Neuronal stem cell (in vitro differentiated cells): Measurements from ENCODE around the gene FAM9C.
A peak's percentile ranks its signal among the peaks of the same experiment; 100 is the strongest.
"Not testable (repeated sequence)": the region's sequence is repeated elsewhere in the genome, so short reads cannot be mapped to it uniquely, and the experiment has no call there.

Experiments used
- DNase-seq: peaks from one replicate; pipeline ENCODE4 v3.0.0-alpha.2; 2013; ENCODE audit warnings: low spot score
- H2AFZ ChIP-seq: one replicate; pipeline ENCODE4 v1.6.1; 2013; ENCODE audit warnings: mild to moderate bottlenecking, low read length, inconsistent platforms
- H2AK5ac ChIP-seq: 2 replicates; pipeline ENCODE4 v1.6.1; 2013; ENCODE audit warnings: low read depth, mild to moderate bottlenecking, inconsistent platforms, low read length, moderate library complexity, mixed read lengths
- H2BK120ac ChIP-seq: 2 replicates; pipeline ENCODE4 v1.6.1; 2013; ENCODE audit warnings: low read depth, mild to moderate bottlenecking, inconsistent platforms, low read length, moderate library complexity, mixed read lengths
- H2BK12ac ChIP-seq: one replicate; pipeline ENCODE4 v1.6.1; 2013; ENCODE audit warnings: low read length, inconsistent platforms
- H2BK15ac ChIP-seq: 2 replicates; pipeline ENCODE4 v1.6.1; 2013; ENCODE audit warnings: mild to moderate bottlenecking, low read length, inconsistent platforms, mixed read lengths
- H2BK5ac ChIP-seq: one replicate; pipeline ENCODE4 v1.6.1; 2013; ENCODE audit warnings: inconsistent platforms, mild to moderate bottlenecking, low read length, moderate library complexity
- H3K14ac ChIP-seq: one replicate; pipeline ENCODE4 v1.6.1; 2013; ENCODE audit warnings: low read length, inconsistent platforms
- H3K18ac ChIP-seq: 2 replicates; pipeline ENCODE4 v1.6.1; 2013; ENCODE audit warnings: low read length, inconsistent platforms
- H3K23ac ChIP-seq: 2 replicates; pipeline ENCODE4 v1.6.1; 2013; ENCODE audit warnings: low read depth, mild to moderate bottlenecking, mixed read lengths, low read length, inconsistent platforms; ENCODE audit not compliant: poor library complexity
- H3K27ac ChIP-seq: replicated peaks from 3 replicates; pipeline ENCODE4 v1.5.1; 2013; ENCODE audit warnings: low read length, inconsistent platforms
- H3K27me3 ChIP-seq, 3 experiments: 2 replicates each; pipeline ENCODE4 v1.6.1; 2013; ENCODE audit warnings: low read length in 3 of 3, mild to moderate bottlenecking in 2 of 3, inconsistent platforms in 1 of 3, low read depth in 1 of 3, mixed read lengths in 1 of 3, moderate library complexity in 1 of 3; ENCODE audit not compliant: control insufficient read depth in 3 of 3, insufficient read depth in 3 of 3
- H3K36me3 ChIP-seq, 2 donors: replicated peaks in 1 of 2; 2 replicates each; pipeline ENCODE4 v1.6.1; 2013; ENCODE audit warnings: low read length in 2 of 2; ENCODE audit not compliant: control insufficient read depth in 2 of 2, insufficient read depth in 2 of 2
- H3K4ac ChIP-seq: 2 replicates; pipeline ENCODE4 v1.6.1; 2013; ENCODE audit warnings: inconsistent platforms, mild to moderate bottlenecking, low read length, moderate library complexity
- H3K4me1 ChIP-seq, 2 donors: 1 replicate in 1 of 2; 2 replicates in 1 of 2; pipeline ENCODE4 v1.6.1; 2013; ENCODE audit warnings: low read length in 2 of 2, low read depth in 1 of 2; ENCODE audit not compliant: control insufficient read depth in 2 of 2, insufficient read depth in 1 of 2
- H3K4me2 ChIP-seq: one replicate; pipeline ENCODE4 v1.6.1; 2013; ENCODE audit warnings: mild to moderate bottlenecking, low read length, inconsistent platforms; ENCODE audit not compliant: insufficient read depth, poor library complexity, severe bottlenecking
- H3K4me3 ChIP-seq, 2 donors: 2 replicates each; pipeline ENCODE4 v1.5.1; 2013; ENCODE audit warnings: low read length in 2 of 2, mild to moderate bottlenecking in 2 of 2, inconsistent platforms in 1 of 2, moderate library complexity in 1 of 2
- H3K79me1 ChIP-seq: one replicate; pipeline ENCODE4 v1.6.1; 2013; ENCODE audit warnings: low read depth, mild to moderate bottlenecking, inconsistent platforms, low read length, moderate library complexity
- H3K9ac ChIP-seq: one replicate; pipeline ENCODE4 v1.6.1; 2013; ENCODE audit warnings: mild to moderate bottlenecking, low read depth, low read length, inconsistent platforms; ENCODE audit not compliant: poor library complexity
- H3K9me3 ChIP-seq, 2 donors: replicated peaks in 1 of 2; 2 replicates each; pipeline versions ENCODE3 to v1.6.1; 2013; ENCODE audit warnings: low read length in 2 of 2, mild to moderate bottlenecking in 2 of 2, inconsistent platforms in 1 of 2, low read depth in 1 of 2, mixed read lengths in 1 of 2, moderate library complexity in 1 of 2; ENCODE audit not compliant: control insufficient read depth in 2 of 2, insufficient read depth in 1 of 2
- H4K8ac ChIP-seq: one replicate; pipeline ENCODE4 v1.6.1; 2013; ENCODE audit warnings: low read depth, mild to moderate bottlenecking, inconsistent platforms, low read length, moderate library complexity
- H4K91ac ChIP-seq: one replicate; pipeline ENCODE4 v1.6.1; 2013; ENCODE audit warnings: low read length, low read depth, mild to moderate bottlenecking, inconsistent platforms; ENCODE audit not compliant: poor library complexity
- WGBS, 2 donors: extraction: QIAGEN DNeasy Blood & Tissue Kit; methylation state at CpG; one replicate each; pipeline ENCODE4 v1.1.7; 2013; ENCODE audit warnings: missing lambda C conversion rate in 2 of 2, mixed read lengths in 1 of 2; ENCODE audit not compliant: insufficient read length in 2 of 2, insufficient replicate concordance in 1 of 2; ENCODE audit errors: extremely low coverage in 2 of 2; 5-methylcytosine and 5-hydroxymethylcytosine counted together

FAM9C gene

GRCh38 chrX:13023567-13023966 lies 20.9 kb downstream of the FAM9C start:
- Histone ChIP-seq H4K8ac (no peak overlapping the region), H3K9ac (no peak overlapping the region), H3K23ac (no peak overlapping the region), H3K36me3 (no peaks in the 10 kb centered on the region), H3K27ac (no peak overlapping the region), H2BK120ac (no peak overlapping the region), H4K91ac (no peak overlapping the region), H2AK5ac (no peak overlapping the region), H3K27me3 (no peaks in the 10 kb centered on the region), H3K14ac (no peak overlapping the region), H3K4me1 (peaks cover 2 to 3% of the 10 kb centered on the region in 2 donors), H2AFZ (no peak overlapping the region), H2BK5ac (no peak overlapping the region), H3K9me3 (no peaks in the 10 kb centered on the region), H3K4me2 (no peak overlapping the region), H3K79me1 (no peaks in the 10 kb centered on the region), H2BK12ac (no peak overlapping the region), H3K4ac (no peak overlapping the region), H3K18ac (no peak overlapping the region), H3K4me3 (no peak overlapping the region), H2BK15ac (no peak overlapping the region)
- no peak for DNase-seq
- WGBS, 2 donors, result no CpG with 5 or more reads among the region's 3 CpGs

- H3K79me1 ChIP-seq, result no peaks in the 10 kb centered on the region
Measured at GRCh38 chrX:13022926-13023325, 21.5 kb downstream of the FAM9C start.

GRCh38 chrX:13016731-13017130 lies 27.7 kb downstream of the FAM9C start:
- WGBS, 2 donors, result no CpG with 5 or more reads among the region's 6 CpGs
- H3K23ac ChIP-seq, H2BK120ac ChIP-seq: not testable (repeated sequence)

More at GRCh38 chrX:13022926-13023325, 21.5 kb downstream of the FAM9C start:
- Histone ChIP-seq H2BK15ac (no peak overlapping the region), H3K4me3 (no peak overlapping the region), H4K8ac (no peak overlapping the region), H4K91ac (no peak overlapping the region), H2BK120ac (no peak overlapping the region), H3K18ac (no peak overlapping the region), H3K4me1 (peaks cover 2 to 3% of the 10 kb centered on the region in 2 donors), H2AK5ac (no peak overlapping the region), H3K9me3 (no peaks in the 10 kb centered on the region), H3K4me2 (no peak overlapping the region), H3K36me3 (no peaks in the 10 kb centered on the region), H3K27ac (no peak overlapping the region), H2AFZ (peak overlapping the region; percentile 47), H3K27me3 (no peaks in the 10 kb centered on the region), H3K9ac (no peak overlapping the region), H2BK5ac (no peak overlapping the region), H3K4ac (no peak overlapping the region), H3K23ac (no peak overlapping the region), H2BK12ac (no peak overlapping the region), H3K14ac (no peak overlapping the region)
- DNase-seq, result no peak
- no CpG with 5 or more reads among the region's 2 CpGs for WGBS, 2 donors

GRCh38 chrX:13015536-13016236 lies 28.7 kb downstream of the FAM9C start:
- no peak overlapping the region for H4K8ac ChIP-seq
- no peak overlapping the region for H3K4ac ChIP-seq
- no peak overlapping the region for H3K18ac ChIP-seq
- H4K91ac ChIP-seq, result no peak overlapping the region
- H3K4me2 ChIP-seq, result no peak overlapping the region
- no peaks in the 10 kb centered on the region for H3K9me3 ChIP-seq
- H2BK5ac ChIP-seq, result no peak overlapping the region
- no peak overlapping the region for H2BK120ac ChIP-seq
- peaks cover 0 to 3% of the 10 kb centered on the region in 2 donors for H3K4me1 ChIP-seq
- H2BK12ac ChIP-seq, result no peak overlapping the region
- no peak overlapping the region for H3K23ac ChIP-seq
- H3K14ac ChIP-seq, result no peak overlapping the region
- H3K79me1 ChIP-seq, result no peaks in the 10 kb centered on the region
- no peak overlapping the region for H3K9ac ChIP-seq
- H2BK15ac ChIP-seq, result no peak overlapping the region
- H3K27ac ChIP-seq, result no peak overlapping the region
- no peak overlapping the region for H2AK5ac ChIP-seq
- no peaks in the 10 kb centered on the region for H3K27me3 ChIP-seq
- no CpG with 5 or more reads among the region's 3 CpGs for WGBS, 2 donors
- H3K4me3 ChIP-seq, result no peak overlapping the region
- H2AFZ ChIP-seq, result no peak overlapping the region
- H3K36me3 ChIP-seq, result no peaks in the 10 kb centered on the region
- DNase-seq, result no peak

More at GRCh38 chrX:13016731-13017130, 27.7 kb downstream of the FAM9C start:
- not testable (repeated sequence) for H3K9me3 ChIP-seq, H3K27ac ChIP-seq, H3K18ac ChIP-seq, H3K36me3 ChIP-seq, H2BK15ac ChIP-seq, H3K4ac ChIP-seq, H3K4me3 ChIP-seq, H3K79me1 ChIP-seq, H2AFZ ChIP-seq, H2BK5ac ChIP-seq, DNase-seq, H2BK12ac ChIP-seq, H4K8ac ChIP-seq, H3K4me1 ChIP-seq, H2AK5ac ChIP-seq, H4K91ac ChIP-seq, H3K14ac ChIP-seq, H3K27me3 ChIP-seq, H3K4me2 ChIP-seq, H3K9ac ChIP-seq
